HEK293T (cell line): ENCODE measurements around the gene RAD51C.
"Not testable (repeated sequence)": the region's sequence is repeated elsewhere in the genome, so short reads cannot be mapped to it uniquely, and the experiment has no call there.

Source experiments
- CTCF ChIA-PET: fragments of 350-600 bp; formaldehyde crosslinking; extraction: SDS; loops from one replicate; lab custom pipeline; 2021; ENCODE audit warnings: antibody characterized with exemption, inconsistent platforms; lab: Yijun Ruan, JAX
- POLR2A ChIA-PET: fragments of 350-600 bp; formaldehyde crosslinking; extraction: SDS; loops from one replicate; lab custom pipeline; 2020; ENCODE audit warnings: antibody characterized with exemption, inconsistent platforms; lab: Yijun Ruan, JAX
- DNase-seq: peaks from one replicate; pipeline ENCODE4 v3.0.0; 2012; ENCODE audit warnings: mixed read lengths; ENCODE audit errors: extremely low spot score
- ARNT ChIP-seq: fragments of 450-650 bp; IDR thresholded peaks from 2 replicates; pipeline ENCODE4 v1.6.1; 2017; ENCODE audit warnings: mild to moderate bottlenecking
- BHLHE40 ChIP-seq: fragments of 450-650 bp; IDR thresholded peaks from 2 replicates; pipeline ENCODE4 v1.6.1; 2016; ENCODE audit warnings: mild to moderate bottlenecking, moderate library complexity, borderline replicate concordance
- CTBP1 ChIP-seq: fragments of 450-650 bp; IDR thresholded peaks from 2 replicates; pipeline ENCODE4 v1.6.1; 2016; ENCODE audit warnings: borderline replicate concordance
- ELF4 ChIP-seq: fragments of 450-650 bp; IDR thresholded peaks from 2 replicates; pipeline ENCODE4 v1.6.1; 2017; ENCODE audit warnings: antibody characterized with exemption
- FOXA1 ChIP-seq: fragments of 450-650 bp; IDR thresholded peaks from 2 replicates; pipeline ENCODE4 v1.6.1; 2016; ENCODE audit warnings: mild to moderate bottlenecking
- FOXK2 ChIP-seq: fragments of 450-650 bp; IDR thresholded peaks from 2 replicates; pipeline ENCODE4 v1.6.1; 2016; ENCODE audit warnings: mild to moderate bottlenecking
- FOXM1 ChIP-seq: fragments of 450-650 bp; IDR thresholded peaks from 2 replicates; pipeline ENCODE4 v1.6.1; 2017; ENCODE audit warnings: mild to moderate bottlenecking, borderline replicate concordance
- HDGF ChIP-seq: fragments of 450-650 bp; IDR thresholded peaks from 2 replicates; pipeline ENCODE4 v1.6.1; 2017; ENCODE audit warnings: antibody characterized with exemption, borderline replicate concordance
- L3MBTL2 ChIP-seq: fragments of 450-650 bp; conservative IDR thresholded peaks from 2 replicates; pipeline ENCODE4 v1.6.1; 2016; ENCODE audit warnings: mild to moderate bottlenecking
- LEF1 ChIP-seq: fragments of 450-650 bp; IDR thresholded peaks from 2 replicates; pipeline ENCODE4 v1.6.1; 2017; ENCODE audit warnings: mild to moderate bottlenecking, borderline replicate concordance
- NFRKB ChIP-seq: fragments of 450-650 bp; IDR thresholded peaks from 2 replicates; pipeline ENCODE4 v1.6.1; 2016; ENCODE audit warnings: mild to moderate bottlenecking, moderate library complexity
- SP1 ChIP-seq: fragments of 450-650 bp; IDR thresholded peaks from 2 replicates; pipeline ENCODE4 v1.6.1; 2017
- SUZ12 ChIP-seq: fragments of 450-650 bp; IDR thresholded peaks from 2 replicates; pipeline ENCODE4 v1.6.1; 2016; ENCODE audit warnings: mild to moderate bottlenecking
- TARDBP ChIP-seq: fragments of 450-650 bp; IDR thresholded peaks from 2 replicates; pipeline ENCODE4 v1.6.1; 2016
- ZNF384 ChIP-seq: fragments of 450-650 bp; IDR thresholded peaks from 2 replicates; pipeline ENCODE4 v1.6.1; 2016
- TF ChIP-seq, protein P1 (sequence below): fragments of 450-650 bp; IDR thresholded peaks from 2 replicates; pipeline ENCODE4 v1.6.1; 2016

Gene RAD51C

DNA sequence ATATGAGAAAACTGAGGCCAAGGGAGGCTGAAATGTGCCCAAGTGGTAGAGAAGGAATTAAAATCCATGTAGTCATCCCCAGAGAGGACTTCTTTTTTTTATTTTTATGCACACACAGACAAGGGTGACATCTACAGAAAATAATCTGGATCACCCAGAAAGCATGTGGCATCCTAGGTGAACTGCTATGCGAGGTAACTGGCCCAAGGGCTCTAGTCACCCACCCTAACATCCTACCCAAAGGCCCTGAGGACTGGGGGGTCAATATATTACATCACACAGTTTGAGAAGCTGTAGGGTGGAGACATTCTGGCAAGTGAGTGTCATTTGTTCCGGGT lies 23.8 kb upstream of the RAD51C start:
- POLR2A ChIA-PET: interaction anchor here (1.0 kb wide), 1 partner anchor 10 kb away, joined by 4 read pairs; no protein-coding TSS in a partner anchor
- TF ChIP-seq BHLHE40 (no peak), ARNT (no peak), FOXM1 (no peak), SUZ12 (no peak), ELF4 (no peak), FOXA1 (no peak), CTBP1 (no peak), HDGF (no peak)
- TF ChIP-seq, protein P1, sequence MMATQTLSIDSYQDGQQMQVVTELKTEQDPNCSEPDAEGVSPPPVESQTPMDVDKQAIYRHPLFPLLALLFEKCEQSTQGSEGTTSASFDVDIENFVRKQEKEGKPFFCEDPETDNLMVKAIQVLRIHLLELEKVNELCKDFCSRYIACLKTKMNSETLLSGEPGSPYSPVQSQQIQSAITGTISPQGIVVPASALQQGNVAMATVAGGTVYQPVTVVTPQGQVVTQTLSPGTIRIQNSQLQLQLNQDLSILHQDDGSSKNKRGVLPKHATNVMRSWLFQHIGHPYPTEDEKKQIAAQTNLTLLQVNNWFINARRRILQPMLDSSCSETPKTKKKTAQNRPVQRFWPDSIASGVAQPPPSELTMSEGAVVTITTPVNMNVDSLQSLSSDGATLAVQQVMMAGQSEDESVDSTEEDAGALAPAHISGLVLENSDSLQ: no peak
- CTCF ChIA-PET: no interaction called here
- DNase-seq: no peak

DNA sequence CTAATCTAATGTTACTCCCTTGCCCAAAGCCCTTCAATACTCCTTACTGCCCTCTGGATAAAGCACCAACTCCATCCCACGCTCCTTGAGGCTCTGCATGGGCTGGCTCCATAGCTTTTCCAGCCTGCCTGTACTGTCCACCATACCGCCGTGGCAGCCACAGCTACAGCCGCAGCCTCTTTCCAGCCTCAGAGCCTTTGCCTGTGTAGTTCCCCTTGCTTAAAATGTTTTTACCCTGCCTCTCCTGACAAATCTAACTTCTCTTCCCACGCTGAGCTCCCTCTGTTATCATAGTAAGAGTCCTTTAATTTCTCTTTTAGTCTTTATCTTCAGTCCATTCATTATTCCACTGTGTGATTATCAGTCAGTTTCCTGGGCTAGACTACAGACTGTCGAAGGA lies 22.5 kb upstream of the RAD51C start:
- no peak for TF ChIP-seq SP1
- no peak for TF ChIP-seq L3MBTL2
- no peak for TF ChIP-seq HDGF
- no peak for TF ChIP-seq ELF4
- no peak for TF ChIP-seq ARNT
- no peak for TF ChIP-seq FOXK2
- TF ChIP-seq BHLHE40: no peak
- no peak for TF ChIP-seq SUZ12
- TF ChIP-seq FOXA1: no peak
- no peak for TF ChIP-seq LEF1
- ChIA-PET POLR2A (interaction anchor here (1.1 to 3.3 kb wide), 5 partner anchors 9 to 38 kb away, joined by 4 to 19 read pairs (median 6); partner anchors contain the start of gene RAD51C), CTCF (interaction anchor here (0.5 to 0.7 kb wide), 3 partner anchors 101 to 541 kb away, joined by 3 to 8 read pairs (median 3); no protein-coding TSS in a partner anchor)
- DNase-seq: no peak

DNA sequence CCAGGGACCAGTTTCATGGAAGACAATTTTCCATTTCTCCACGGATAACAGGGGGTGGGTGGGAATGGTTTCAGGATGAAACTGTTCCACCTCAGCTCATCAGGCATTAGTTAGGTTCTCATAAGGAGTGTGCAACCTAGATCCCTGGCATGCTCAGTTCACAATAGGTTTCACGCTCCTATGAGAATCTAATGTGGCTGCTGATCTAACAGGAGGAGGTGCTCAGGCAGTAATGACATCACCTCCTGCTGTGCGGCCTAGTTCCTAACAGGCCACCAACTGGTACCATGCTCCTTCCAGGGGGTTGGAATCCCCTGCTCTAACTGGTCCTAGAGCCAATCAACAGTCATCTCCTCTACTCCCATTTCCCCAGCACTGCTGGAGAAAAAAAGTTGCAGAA lies 20.4 kb upstream of the RAD51C start:
- ChIA-PET POLR2A (interaction anchor here (1.0 to 3.3 kb wide), 5 partner anchors 13 to 153 kb away, joined by 3 to 19 read pairs (median 6); partner anchors contain the start of gene RAD51C), CTCF (no interaction called here)
- no peak for DNase-seq
- no peak for TF ChIP-seq L3MBTL2
- no peak for TF ChIP-seq ZNF384
- no peak for TF ChIP-seq SP1
- no peak for TF ChIP-seq SUZ12
- no peak for TF ChIP-seq NFRKB
- no peak for TF ChIP-seq ARNT
- no peak for TF ChIP-seq HDGF
- TF ChIP-seq BHLHE40: no peak
- no peak for TF ChIP-seq FOXM1
- TF ChIP-seq FOXK2: no peak

DNA sequence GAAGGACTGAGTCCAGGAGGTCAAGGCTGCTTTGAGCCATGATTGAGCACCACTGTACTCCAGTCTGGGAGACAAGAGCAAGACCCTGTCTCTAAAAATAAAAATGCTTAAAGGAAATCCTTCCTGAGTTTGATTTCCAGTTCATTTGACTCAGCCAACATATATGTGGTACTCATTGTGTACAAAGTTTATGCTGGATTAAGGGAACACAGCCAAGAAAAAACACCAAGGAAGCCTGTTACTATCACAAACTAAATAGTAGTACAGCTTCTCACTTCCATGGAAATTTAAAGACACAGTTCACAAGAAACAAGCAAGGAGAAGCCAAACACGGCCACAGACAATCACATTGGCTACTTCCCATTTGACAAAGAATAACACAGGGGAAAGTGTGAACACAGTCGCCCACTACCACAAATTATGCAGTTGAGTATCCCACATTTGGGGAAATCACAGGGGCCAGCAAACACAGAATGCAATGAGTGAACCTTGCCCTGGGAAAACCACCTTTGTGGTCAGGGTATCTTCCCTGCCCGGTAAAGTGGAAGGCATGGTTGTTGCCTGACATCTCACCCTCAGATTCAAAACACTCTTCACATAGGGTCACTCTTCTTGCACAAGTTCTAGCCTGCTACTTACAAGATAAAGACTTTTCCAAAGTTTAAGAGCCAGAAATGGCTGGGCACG lies 15.1 kb upstream of the RAD51C start:
- ChIA-PET CTCF (interaction anchor here (0.6 kb wide), 1 partner anchor 430 kb away, joined by 3 read pairs; no protein-coding TSS in a partner anchor), POLR2A (interaction anchor here (1.0 to 1.9 kb wide), 3 partner anchors 15 to 46 kb away, joined by 3 to 7 read pairs (median 5); partner anchors contain the start of genes RAD51C and TEX14)
- DNase-seq: no peak
- no peak for TF ChIP-seq TARDBP
- TF ChIP-seq CTBP1: no peak
- no peak for TF ChIP-seq NFRKB
- no peak for TF ChIP-seq ZNF384
- TF ChIP-seq, protein P1: no peak
- no peak for TF ChIP-seq SUZ12
- TF ChIP-seq FOXM1: no peak
- no peak for TF ChIP-seq BHLHE40
- TF ChIP-seq FOXA1: no peak

DNA sequence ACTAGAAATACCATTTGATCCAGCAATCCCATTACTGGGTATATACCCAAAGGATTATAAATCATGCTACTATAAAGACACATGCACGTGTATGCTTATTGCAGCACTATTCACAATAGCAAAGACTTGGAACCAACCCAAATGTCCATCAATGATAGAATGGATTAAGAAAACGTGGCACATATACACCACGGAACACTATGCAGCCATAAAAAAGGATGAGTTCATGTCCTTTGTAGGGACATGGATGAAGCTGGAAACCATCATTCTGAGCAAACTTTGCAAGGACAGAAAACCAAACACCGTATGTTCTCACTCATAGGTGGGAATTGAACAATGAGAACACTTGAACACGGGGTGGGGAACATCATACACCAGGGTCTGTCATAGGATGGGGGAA lies 14.1 kb upstream of the RAD51C start:
- CTCF ChIA-PET: not testable (repeated sequence)
- POLR2A ChIA-PET: interaction anchor here (0.7 to 3.4 kb wide), 12 partner anchors 9 to 102 kb away, joined by 3 to 30 read pairs (median 6); partner anchors contain the start of genes RAD51C and TEX14

DNA sequence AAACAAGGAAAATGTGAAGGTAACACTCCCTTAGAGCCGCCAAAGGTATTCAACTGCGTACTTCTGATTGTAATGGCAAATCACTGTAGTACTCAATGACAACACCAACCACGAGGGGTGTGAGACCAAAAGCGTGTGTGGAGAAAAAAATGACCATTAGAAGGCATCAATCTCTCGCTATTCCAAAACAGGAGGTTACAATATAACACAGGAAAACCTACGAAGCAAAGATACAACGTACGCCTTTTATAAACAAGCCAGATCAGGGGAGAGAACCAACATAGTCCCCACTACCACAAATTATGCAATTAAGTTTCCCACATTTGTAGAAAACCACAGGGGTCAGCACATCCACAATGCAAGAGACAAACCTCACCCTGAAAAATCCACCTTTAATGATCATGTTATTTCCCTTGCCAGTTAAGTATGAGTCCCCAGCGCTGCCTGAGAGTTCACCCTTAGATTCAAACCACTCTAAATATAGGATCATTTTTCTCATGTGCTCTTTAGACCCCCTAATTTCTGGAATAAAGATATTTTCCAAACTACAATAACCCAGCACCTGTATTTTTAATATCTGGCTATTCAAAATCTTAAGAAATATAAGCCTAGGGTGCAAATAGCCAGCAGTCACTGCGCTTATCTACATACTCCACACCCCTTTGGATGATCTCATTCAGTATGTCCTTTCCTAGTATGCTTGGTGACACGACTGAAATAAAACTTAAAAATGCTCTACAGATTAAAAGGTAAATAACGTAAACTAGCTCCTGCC lies 13.0 kb upstream of the RAD51C start:
- peak; percentile 71 for DNase-seq
- ChIA-PET POLR2A (interaction anchor here (0.7 to 3.4 kb wide), 16 partner anchors 10 to 329 kb away, joined by 3 to 30 read pairs (median 6); partner anchors contain the start of genes RAD51C and TEX14), CTCF (no interaction called here)
- peak; percentile 100 for TF ChIP-seq ELF4
- peak; percentile 87 for TF ChIP-seq BHLHE40
- peak; percentile 92 for TF ChIP-seq CTBP1
- peak; percentile 66 for TF ChIP-seq SUZ12
- TF ChIP-seq, protein P1: peak; percentile 90
- peak; percentile 99 for TF ChIP-seq FOXK2
- TF ChIP-seq ARNT: peak; percentile 94
- 0 out of 2 replicates have a peak, but pooled peaks have one; percentile 4 for TF ChIP-seq FOXA1
- no peak for TF ChIP-seq HDGF
- TF ChIP-seq LEF1: no peak; the same call in 1 of the 2 replicates
- TF ChIP-seq NFRKB: peak; percentile 99
- TF ChIP-seq SP1: 0 out of 2 replicates have a peak, but pooled peaks have one; percentile 36
- TF ChIP-seq ZNF384: peak; percentile 95
- peak; percentile 84; the same call in 1 of the 2 replicates for TF ChIP-seq TARDBP
- TF ChIP-seq L3MBTL2: peak; percentile 97
- peak; percentile 78 for TF ChIP-seq FOXM1

More for the DNA sequence above, 14.1 kb upstream of the RAD51C start:
- not testable (repeated sequence) for DNase-seq
